Liver (tissue), 3 donors: Measurements from ENCODE around the gene RYR3.

Experiments used
- FOXA1 ChIP-seq: IDR thresholded peaks from 2 replicates; pipeline ENCODE4 v1.6.1; 2016; ENCODE audit warnings: antibody characterized with exemption
- JUND ChIP-seq, 2 donors: IDR thresholded peaks; 2 replicates each; pipeline ENCODE4 v1.6.1; 2016; ENCODE audit warnings: antibody characterized with exemption in 2 of 2
- RAD21 ChIP-seq, 2 donors: IDR thresholded peaks; 2 replicates each; pipeline ENCODE4 v1.6.1; 2016; ENCODE audit warnings: antibody characterized with exemption in 2 of 2, mild to moderate bottlenecking in 2 of 2
- TAF1 ChIP-seq: conservative IDR thresholded peaks from 2 replicates; pipeline ENCODE4 v1.6.1; 2016; ENCODE audit warnings: antibody characterized with exemption, mild to moderate bottlenecking
- YY1 ChIP-seq: IDR thresholded peaks from 2 replicates; pipeline ENCODE4 v1.6.1; 2016; ENCODE audit warnings: antibody characterized with exemption, mild to moderate bottlenecking
- TF ChIP-seq, protein P1 (sequence below): fragments of 150-350 bp; IDR thresholded peaks from 2 replicates; pipeline ENCODE4 v1.5.1; 2017; ENCODE audit warnings: improper control_type of control experiment, low read depth, low read length; ENCODE audit not compliant: missing input control
- TF ChIP-seq, protein P2 (sequence below): IDR thresholded peaks from 2 replicates; pipeline ENCODE4 v1.6.1; 2016; ENCODE audit warnings: antibody characterized with exemption, mild to moderate bottlenecking
- TF ChIP-seq, protein P3 (sequence below): IDR thresholded peaks from 2 replicates; pipeline ENCODE4 v1.6.1; 2016; ENCODE audit warnings: antibody characterized with exemption
- TF ChIP-seq, protein P4 (sequence below): IDR thresholded peaks from 2 replicates; pipeline ENCODE4 v1.6.1; 2016; ENCODE audit warnings: antibody characterized with exemption
- donor health status: healthy.
- donor health status: healthy.

DNA sequence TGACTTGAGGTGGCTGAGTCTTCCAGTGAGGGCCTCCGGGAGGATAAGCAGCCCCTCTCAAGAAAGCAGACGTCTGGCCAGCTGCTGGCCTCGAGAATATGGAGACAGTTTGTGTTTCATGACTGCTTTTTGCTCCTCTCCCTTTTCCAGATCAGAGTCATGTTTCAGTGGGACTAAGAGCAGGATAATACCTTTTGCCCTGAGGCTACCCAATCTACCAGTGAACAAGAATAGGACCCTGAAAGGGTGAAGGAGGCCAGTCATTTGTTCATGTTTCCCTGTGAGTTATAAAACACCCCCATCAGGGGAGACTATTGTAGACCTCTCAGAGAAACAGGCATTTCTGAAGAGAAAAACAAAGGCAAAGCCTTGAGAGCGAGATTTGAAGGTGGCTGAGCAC lies 137.4 kb downstream of the RYR3 start:
- TF ChIP-seq, protein P1, sequence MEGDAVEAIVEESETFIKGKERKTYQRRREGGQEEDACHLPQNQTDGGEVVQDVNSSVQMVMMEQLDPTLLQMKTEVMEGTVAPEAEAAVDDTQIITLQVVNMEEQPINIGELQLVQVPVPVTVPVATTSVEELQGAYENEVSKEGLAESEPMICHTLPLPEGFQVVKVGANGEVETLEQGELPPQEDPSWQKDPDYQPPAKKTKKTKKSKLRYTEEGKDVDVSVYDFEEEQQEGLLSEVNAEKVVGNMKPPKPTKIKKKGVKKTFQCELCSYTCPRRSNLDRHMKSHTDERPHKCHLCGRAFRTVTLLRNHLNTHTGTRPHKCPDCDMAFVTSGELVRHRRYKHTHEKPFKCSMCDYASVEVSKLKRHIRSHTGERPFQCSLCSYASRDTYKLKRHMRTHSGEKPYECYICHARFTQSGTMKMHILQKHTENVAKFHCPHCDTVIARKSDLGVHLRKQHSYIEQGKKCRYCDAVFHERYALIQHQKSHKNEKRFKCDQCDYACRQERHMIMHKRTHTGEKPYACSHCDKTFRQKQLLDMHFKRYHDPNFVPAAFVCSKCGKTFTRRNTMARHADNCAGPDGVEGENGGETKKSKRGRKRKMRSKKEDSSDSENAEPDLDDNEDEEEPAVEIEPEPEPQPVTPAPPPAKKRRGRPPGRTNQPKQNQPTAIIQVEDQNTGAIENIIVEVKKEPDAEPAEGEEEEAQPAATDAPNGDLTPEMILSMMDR, result no peak
- TF ChIP-seq FOXA1 (no peak), YY1 (no peak), RAD21 (IDR thresholded peaks at IDR 0.05) (no peak), TAF1 (no peak), JUND (IDR thresholded peaks at IDR 0.05) (no peak)
- TF ChIP-seq, protein P2, sequence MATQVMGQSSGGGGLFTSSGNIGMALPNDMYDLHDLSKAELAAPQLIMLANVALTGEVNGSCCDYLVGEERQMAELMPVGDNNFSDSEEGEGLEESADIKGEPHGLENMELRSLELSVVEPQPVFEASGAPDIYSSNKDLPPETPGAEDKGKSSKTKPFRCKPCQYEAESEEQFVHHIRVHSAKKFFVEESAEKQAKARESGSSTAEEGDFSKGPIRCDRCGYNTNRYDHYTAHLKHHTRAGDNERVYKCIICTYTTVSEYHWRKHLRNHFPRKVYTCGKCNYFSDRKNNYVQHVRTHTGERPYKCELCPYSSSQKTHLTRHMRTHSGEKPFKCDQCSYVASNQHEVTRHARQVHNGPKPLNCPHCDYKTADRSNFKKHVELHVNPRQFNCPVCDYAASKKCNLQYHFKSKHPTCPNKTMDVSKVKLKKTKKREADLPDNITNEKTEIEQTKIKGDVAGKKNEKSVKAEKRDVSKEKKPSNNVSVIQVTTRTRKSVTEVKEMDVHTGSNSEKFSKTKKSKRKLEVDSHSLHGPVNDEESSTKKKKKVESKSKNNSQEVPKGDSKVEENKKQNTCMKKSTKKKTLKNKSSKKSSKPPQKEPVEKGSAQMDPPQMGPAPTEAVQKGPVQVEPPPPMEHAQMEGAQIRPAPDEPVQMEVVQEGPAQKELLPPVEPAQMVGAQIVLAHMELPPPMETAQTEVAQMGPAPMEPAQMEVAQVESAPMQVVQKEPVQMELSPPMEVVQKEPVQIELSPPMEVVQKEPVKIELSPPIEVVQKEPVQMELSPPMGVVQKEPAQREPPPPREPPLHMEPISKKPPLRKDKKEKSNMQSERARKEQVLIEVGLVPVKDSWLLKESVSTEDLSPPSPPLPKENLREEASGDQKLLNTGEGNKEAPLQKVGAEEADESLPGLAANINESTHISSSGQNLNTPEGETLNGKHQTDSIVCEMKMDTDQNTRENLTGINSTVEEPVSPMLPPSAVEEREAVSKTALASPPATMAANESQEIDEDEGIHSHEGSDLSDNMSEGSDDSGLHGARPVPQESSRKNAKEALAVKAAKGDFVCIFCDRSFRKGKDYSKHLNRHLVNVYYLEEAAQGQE, result no peak
- TF ChIP-seq, protein P3, sequence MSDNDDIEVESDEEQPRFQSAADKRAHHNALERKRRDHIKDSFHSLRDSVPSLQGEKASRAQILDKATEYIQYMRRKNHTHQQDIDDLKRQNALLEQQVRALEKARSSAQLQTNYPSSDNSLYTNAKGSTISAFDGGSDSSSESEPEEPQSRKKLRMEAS, result no peak
- TF ChIP-seq, protein P4, sequence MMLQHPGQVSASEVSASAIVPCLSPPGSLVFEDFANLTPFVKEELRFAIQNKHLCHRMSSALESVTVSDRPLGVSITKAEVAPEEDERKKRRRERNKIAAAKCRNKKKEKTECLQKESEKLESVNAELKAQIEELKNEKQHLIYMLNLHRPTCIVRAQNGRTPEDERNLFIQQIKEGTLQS, result no peak
